ENCODE results near the gene CKAP5. TPM values are rescaled to one million over a fixed set of nuclear protein-coding genes. Genes with fewer than 3 reads are reported as not detected.
"Not testable (repeated sequence)": the region's sequence is repeated elsewhere in the genome, so short reads cannot be mapped to it uniquely, and the experiment has no call there.

The CKAP5 gene
- total and polyA plus RNA-seq, 4 experiments from 2014 or later = 3.6 to 51.4 (median 35.8) TPM

DNA sequence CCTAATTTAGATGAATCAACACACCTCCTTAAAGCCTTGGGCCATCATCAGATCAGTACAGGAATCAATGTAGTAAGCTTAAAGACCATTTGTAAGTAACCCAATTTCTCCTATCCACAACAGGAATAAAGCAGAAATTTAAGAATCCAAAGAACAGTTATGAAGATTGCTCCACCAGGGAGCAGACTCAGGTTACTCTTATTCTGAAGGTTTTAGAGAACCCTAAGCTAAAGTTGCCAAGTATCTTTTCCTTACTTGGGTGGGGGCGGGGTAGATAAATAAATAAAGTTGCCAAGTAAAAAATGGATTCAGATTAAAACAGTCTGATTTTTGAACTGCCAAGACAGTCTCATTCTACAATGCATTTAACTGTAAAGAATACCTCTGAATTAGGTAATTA lies 18.1 kb downstream of the CKAP5 start:
- H3K27ac ChIP-seq (ENCODE audit: low read depth, low read length) = no peak overlapping the region
- ChIA-PET CTCF (ENCODE audit: partially characterized antibody) (no interaction called here), POLR2A (ENCODE audit: partially characterized antibody) (interaction anchor here (2.2 kb wide), 1 partner anchor 18 kb away, joined by 20 read pairs; the partner anchor contains the start of gene CKAP5)
- H3K36me3 ChIP-seq (ENCODE audit: insufficient read depth, low read length) = no peaks in the 10 kb centered on the region
- intact Hi-C loops (cut with micrococcal nuclease) = no loop called here
- Mint-ChIP-seq H3K27ac (peak overlapping the region in 2 of 7 donors; percentile 2 to 29), H3K27me3 (no peaks in the 10 kb centered on the region), H3K36me3 (no peaks in the 10 kb centered on the region), H3K9me3 (no peaks in the 10 kb centered on the region), H3K4me3 (peak overlapping the region in 3 of 8 donors; percentile 3 to 85 (median 35)), H3K4me1 (peaks cover 16 to 38% (median 27%) of the 10 kb centered on the region in 4 donors)
- H3K27me3 ChIP-seq (ENCODE audit: insufficient read depth, low read length) = no peaks in the 10 kb centered on the region
- peaks cover 24% of the 10 kb centered on the region for H3K4me1 ChIP-seq (ENCODE audit: insufficient read depth, low read length)
- no peaks in the 10 kb centered on the region for H3K9me3 ChIP-seq (ENCODE audit: control insufficient read depth in 1 of 2, low read length in 2 of 2)
- DNase-seq = no peak
- H3K4me3 ChIP-seq (ENCODE audit: low read length in 2 of 2) = no peak overlapping the region

DNA sequence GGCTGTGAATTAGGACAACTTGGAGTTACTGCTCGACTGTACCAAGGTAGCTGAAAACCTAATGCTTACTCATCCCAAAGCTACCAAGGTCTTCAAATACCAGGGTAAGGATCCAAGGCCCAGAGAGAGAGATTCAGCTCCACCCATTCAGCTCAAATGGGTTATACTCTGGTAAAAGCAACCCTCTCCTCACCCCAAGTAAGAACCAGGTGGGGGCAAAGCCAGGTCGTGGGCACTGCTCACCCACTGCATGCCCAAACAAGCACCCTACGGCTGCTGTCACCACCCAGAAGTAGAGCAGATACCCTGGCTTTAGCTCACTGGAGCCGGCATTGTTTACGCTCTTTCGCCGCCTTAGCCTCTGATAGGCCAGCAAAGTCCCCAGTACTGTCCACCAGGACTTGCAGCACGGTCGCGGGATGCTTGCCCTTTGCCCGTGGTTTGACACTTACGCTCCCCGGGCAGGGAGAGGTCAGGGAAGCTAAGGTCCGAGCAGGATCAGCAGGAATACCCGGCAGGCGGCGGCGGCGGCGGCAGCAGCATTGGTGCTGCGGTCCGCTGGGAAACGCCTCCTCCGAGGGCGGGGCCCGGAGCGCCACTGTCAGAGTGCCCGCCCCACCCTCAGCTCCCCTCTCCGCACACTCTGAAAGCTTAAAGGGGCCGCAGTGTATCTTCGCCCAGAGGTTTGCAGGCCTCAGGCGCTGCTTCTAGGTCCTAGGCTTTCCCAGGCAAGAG lies 19.6 kb downstream of the CKAP5 start:
- H3K36me3 Mint-ChIP-seq = no peaks in the 10 kb centered on the region
- no peaks in the 10 kb centered on the region for H3K9me3 Mint-ChIP-seq
- Histone ChIP-seq H3K4me3 (ENCODE audit: low read length in 2 of 2) (peak overlapping the region in 1 of 2 donors; percentile 51), H3K9me3 (ENCODE audit: control insufficient read depth in 1 of 2, low read length in 2 of 2) (no peaks in the 10 kb centered on the region), H3K4me1 (ENCODE audit: insufficient read depth, low read length) (peaks cover 16% of the 10 kb centered on the region), H3K36me3 (ENCODE audit: insufficient read depth, low read length) (no peaks in the 10 kb centered on the region), H3K27ac (ENCODE audit: low read depth, low read length) (no peak overlapping the region), H3K27me3 (ENCODE audit: insufficient read depth, low read length) (no peaks in the 10 kb centered on the region)
- H3K27ac Mint-ChIP-seq = peak overlapping the region in 4 of 7 donors; percentile 17 to 76 (median 68)
- ChIA-PET CTCF (ENCODE audit: partially characterized antibody) (interaction anchor here (1.1 to 2.1 kb wide), 4 partner anchors 9 to 64 kb away, joined by 3 to 5 read pairs (median 4); no protein-coding TSS in a partner anchor), POLR2A (ENCODE audit: partially characterized antibody) (interaction anchor here (0.9 to 2.2 kb wide), 3 partner anchors 19 to 209 kb away, joined by 3 to 20 read pairs (median 4); partner anchors contain the start of genes ARHGAP1, ATG13, CKAP5 and HARBI1)
- intact Hi-C loops (cut with micrococcal nuclease) = loop anchor here (1.0 kb wide), 1 partner anchor 20 kb away; the partner anchor contains the start of gene CKAP5
- H3K4me3 Mint-ChIP-seq = peak overlapping the region; percentile 74 to 85 (median 81)
- H3K4me1 Mint-ChIP-seq = peaks cover 14 to 36% (median 22%) of the 10 kb centered on the region in 4 donors
- H3K27me3 Mint-ChIP-seq = no peaks in the 10 kb centered on the region
- peak; percentile 57 to 71 (median 61) for DNase-seq

DNA sequence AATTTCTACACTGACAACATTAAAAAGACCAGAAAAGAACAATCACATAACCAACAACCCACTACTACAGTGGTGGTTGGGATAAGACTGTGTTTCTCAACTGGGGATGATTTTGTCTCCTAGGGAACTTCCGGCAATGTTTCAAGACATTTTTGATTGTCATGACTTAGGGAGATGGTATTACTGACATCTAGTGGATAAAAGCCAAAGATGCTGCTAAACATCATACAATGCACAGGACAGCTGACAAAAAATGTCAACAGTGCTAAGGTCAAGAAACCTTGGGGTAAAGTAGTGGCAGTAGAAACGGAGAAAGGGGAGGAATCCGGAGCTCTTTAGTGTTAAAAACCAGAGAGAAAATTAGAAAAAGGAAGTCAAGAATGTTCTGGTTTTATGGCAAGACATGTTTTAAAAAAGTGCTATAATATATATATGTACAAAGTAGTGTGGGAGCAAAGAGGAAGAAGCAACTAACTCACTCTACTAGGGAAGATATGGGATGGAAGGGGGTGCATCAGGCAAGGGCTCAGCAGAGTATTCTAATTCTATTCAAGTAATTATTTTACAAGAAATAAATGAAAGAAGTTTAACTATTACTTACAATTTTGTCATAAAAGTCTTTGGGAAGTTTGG lies 37.2 kb downstream of the CKAP5 start:
- H3K4me3 ChIP-seq (ENCODE audit: low read length in 2 of 2) = no peak overlapping the region
- H3K4me1 ChIP-seq (ENCODE audit: insufficient read depth, low read length) = no peaks in the 10 kb centered on the region
- Mint-ChIP-seq H3K36me3 (peaks cover 26 to 36% of the 10 kb centered on the region in 2 donors), H3K9me3 (no peaks in the 10 kb centered on the region), H3K4me1 (peaks cover 0 to 6% (median 4%) of the 10 kb centered on the region in 4 donors), H3K27ac (peak overlapping the region in 1 of 7 donors; percentile 3), H3K27me3 (no peaks in the 10 kb centered on the region), H3K4me3 (no peak overlapping the region)
- CTCF ChIA-PET (ENCODE audit: partially characterized antibody) = interaction anchor here (1.7 to 2.1 kb wide), 3 partner anchors 11 to 24 kb away, joined by 3 to 11 read pairs (median 4); no protein-coding TSS in a partner anchor
- peak in 3 of 5 donors; percentile 6 to 12 (median 9) for DNase-seq
- POLR2A ChIA-PET (ENCODE audit: partially characterized antibody) = interaction anchor here (0.7 kb wide), 1 partner anchor 164 kb away, joined by 3 read pairs; no protein-coding TSS in a partner anchor
- H3K27me3 ChIP-seq (ENCODE audit: insufficient read depth, low read length) = no peaks in the 10 kb centered on the region
- H3K36me3 ChIP-seq (ENCODE audit: insufficient read depth, low read length) = peaks cover 11% of the 10 kb centered on the region
- H3K9me3 ChIP-seq (ENCODE audit: control insufficient read depth in 1 of 2, low read length in 2 of 2) = no peaks in the 10 kb centered on the region
- H3K27ac ChIP-seq (ENCODE audit: low read depth, low read length) = no peak overlapping the region
- intact Hi-C loops (cut with micrococcal nuclease) = no loop called here

DNA sequence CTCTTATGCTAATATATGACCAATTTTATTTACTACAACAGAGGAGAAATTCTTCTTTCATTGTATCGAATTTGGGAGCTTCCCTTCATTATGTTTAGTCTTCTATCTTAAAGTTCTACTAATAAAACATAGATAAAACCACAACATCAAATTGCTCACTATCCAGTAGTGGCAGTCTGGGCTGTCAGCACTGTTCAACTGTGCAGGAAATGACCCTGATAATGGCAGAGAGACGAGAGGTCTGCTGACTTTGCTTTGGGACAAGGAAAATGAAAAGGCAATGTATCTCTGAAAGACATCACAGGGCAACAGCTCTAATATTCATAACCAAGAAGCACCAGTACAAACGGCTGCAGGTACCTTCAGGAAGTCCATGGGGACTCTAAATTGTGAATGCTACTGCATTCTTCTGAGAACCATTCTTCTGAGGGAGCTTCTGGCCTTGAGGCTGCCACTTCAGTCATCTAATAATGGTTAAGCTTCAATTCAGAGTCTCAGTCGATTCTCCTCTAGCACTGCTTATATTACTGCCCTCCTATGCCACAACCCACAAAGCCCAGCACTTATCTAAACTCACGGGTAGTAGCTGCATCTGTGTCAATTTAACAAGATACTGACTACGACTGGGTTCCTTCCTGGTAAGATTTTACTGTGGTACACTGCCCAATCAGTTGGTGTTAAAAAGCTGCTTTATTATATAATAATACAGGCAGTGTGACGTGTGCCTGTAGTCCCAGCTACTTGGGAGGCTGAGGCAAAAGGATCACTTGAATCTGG lies 44.2 kb downstream of the CKAP5 start:
- Histone ChIP-seq H3K4me3 (ENCODE audit: low read length in 2 of 2) (no peak overlapping the region), H3K4me1 (ENCODE audit: insufficient read depth, low read length) (no peaks in the 10 kb centered on the region), H3K27ac (ENCODE audit: low read depth, low read length) (no peak overlapping the region), H3K36me3 (ENCODE audit: insufficient read depth, low read length) (peaks cover 19% of the 10 kb centered on the region), H3K9me3 (ENCODE audit: control insufficient read depth in 1 of 2, low read length in 2 of 2) (no peaks in the 10 kb centered on the region), H3K27me3 (ENCODE audit: insufficient read depth, low read length) (no peaks in the 10 kb centered on the region)
- Mint-ChIP-seq H3K36me3 (peaks cover 25 to 42% of the 10 kb centered on the region in 2 donors), H3K27me3 (no peaks in the 10 kb centered on the region), H3K27ac (peak overlapping the region in 3 of 7 donors; percentile 8 to 25 (median 22)), H3K9me3 (no peaks in the 10 kb centered on the region), H3K4me1 (peaks cover 0 to 1% (median 0%) of the 10 kb centered on the region in 4 donors), H3K4me3 (no peak overlapping the region)
- intact Hi-C loops (cut with micrococcal nuclease) = no loop called here
- POLR2A ChIA-PET (ENCODE audit: partially characterized antibody) = no interaction called here
- DNase-seq = no peak
- CTCF ChIA-PET (ENCODE audit: partially characterized antibody) = no interaction called here

DNA sequence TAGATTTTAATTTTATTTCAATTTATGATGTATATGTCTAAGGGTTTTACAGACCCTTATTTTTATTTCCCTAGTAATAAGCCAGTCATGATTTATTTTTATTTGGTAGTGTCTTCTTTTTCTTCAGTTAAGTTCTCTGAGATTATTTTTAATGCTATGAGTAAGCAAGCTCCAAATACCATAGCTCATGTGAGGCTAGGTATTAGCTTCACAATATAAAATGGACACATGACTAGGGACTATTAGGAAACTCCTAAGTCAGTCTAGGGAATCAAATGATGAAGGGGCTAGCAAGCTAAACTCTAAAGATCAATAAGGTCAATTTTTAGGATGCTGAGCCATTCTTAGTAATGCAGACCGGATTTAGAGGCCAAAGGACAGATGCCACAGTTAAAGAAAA lies 45.9 kb downstream of the CKAP5 start:
- Histone ChIP-seq H3K27ac (ENCODE audit: low read depth, low read length) (no peak overlapping the region), H3K4me1 (ENCODE audit: insufficient read depth, low read length) (no peaks in the 10 kb centered on the region), H3K9me3 (ENCODE audit: control insufficient read depth in 1 of 2, low read length in 2 of 2) (no peaks in the 10 kb centered on the region), H3K27me3 (ENCODE audit: insufficient read depth, low read length) (no peaks in the 10 kb centered on the region), H3K36me3 (ENCODE audit: insufficient read depth, low read length) (peaks cover 26% of the 10 kb centered on the region), H3K4me3 (ENCODE audit: low read length in 2 of 2) (no peak overlapping the region)
- peaks cover 30 to 44% of the 10 kb centered on the region in 2 donors for H3K36me3 Mint-ChIP-seq
- ChIA-PET CTCF (ENCODE audit: partially characterized antibody) (no interaction called here), POLR2A (ENCODE audit: partially characterized antibody) (no interaction called here)
- no peaks in the 10 kb centered on the region for H3K27me3 Mint-ChIP-seq
- H3K4me1 Mint-ChIP-seq = peaks cover 0 to 3% (median 0%) of the 10 kb centered on the region in 4 donors
- no peak overlapping the region for H3K4me3 Mint-ChIP-seq
- DNase-seq = no peak
- no peak overlapping the region for H3K27ac Mint-ChIP-seq
- intact Hi-C loops (cut with micrococcal nuclease) = no loop called here
- no peaks in the 10 kb centered on the region for H3K9me3 Mint-ChIP-seq

DNA sequence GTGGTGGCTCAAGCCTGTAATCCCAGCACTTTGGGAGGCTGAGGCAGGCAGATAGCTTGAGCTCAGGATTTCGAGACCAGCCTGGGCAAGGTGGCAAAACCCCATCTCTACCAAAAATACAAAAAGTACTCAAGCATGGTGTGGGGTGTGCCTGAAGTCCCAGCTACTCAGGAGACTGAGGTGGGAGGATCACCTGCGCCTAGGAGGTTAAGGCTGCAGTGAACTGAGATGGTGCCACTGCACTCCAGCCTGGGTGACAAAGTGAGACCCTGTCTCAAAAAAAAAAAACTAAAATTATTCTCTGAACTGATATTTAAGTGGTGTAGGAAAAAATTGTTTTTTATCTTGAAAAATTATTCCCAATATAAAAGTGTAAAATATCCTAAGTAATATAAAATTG lies 46.4 kb downstream of the CKAP5 start:
- CTCF ChIA-PET (ENCODE audit: partially characterized antibody); H3K9me3 ChIP-seq (ENCODE audit: control insufficient read depth in 1 of 2, low read length in 2 of 2); intact Hi-C loops (cut with micrococcal nuclease); H3K27ac ChIP-seq (ENCODE audit: low read depth, low read length); DNase-seq; H3K4me3 ChIP-seq (ENCODE audit: low read length in 2 of 2); H3K4me3 Mint-ChIP-seq; H3K9me3 Mint-ChIP-seq; H3K4me1 Mint-ChIP-seq; H3K27me3 ChIP-seq (ENCODE audit: insufficient read depth, low read length); H3K27ac Mint-ChIP-seq; H3K27me3 Mint-ChIP-seq; H3K4me1 ChIP-seq (ENCODE audit: insufficient read depth, low read length); POLR2A ChIA-PET (ENCODE audit: partially characterized antibody): not testable (repeated sequence)
- H3K36me3 Mint-ChIP-seq = peaks cover 35 to 46% of the 10 kb centered on the region in 2 donors
- H3K36me3 ChIP-seq (ENCODE audit: insufficient read depth, low read length) = peaks cover 26% of the 10 kb centered on the region

DNA sequence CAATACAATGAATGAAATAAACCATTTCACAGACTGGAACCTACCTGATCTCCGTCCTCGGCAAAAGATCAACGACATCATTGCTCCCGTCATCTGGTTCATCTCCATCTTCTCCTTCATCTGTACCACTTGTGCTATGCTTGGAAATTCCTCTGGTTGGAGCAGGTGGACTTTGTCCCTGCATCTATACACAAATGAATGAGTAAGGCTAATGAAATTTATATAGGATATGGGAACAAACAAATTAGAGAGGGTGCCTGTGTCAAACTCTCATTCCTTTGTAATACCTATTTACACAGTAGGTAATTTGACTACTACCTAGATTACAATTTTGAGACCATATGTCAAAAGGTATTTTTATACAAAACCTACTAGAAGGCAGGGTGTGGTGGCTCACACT lies 67.7 kb downstream of the CKAP5 start:
- POLR2A ChIA-PET (ENCODE audit: partially characterized antibody) = no interaction called here
- CTCF ChIA-PET (ENCODE audit: partially characterized antibody) = no interaction called here
- no peaks in the 10 kb centered on the region for H3K9me3 ChIP-seq (ENCODE audit: control insufficient read depth in 1 of 2, low read length in 2 of 2)
- peaks cover 24% of the 10 kb centered on the region for H3K36me3 ChIP-seq (ENCODE audit: insufficient read depth, low read length)
- no peaks in the 10 kb centered on the region for H3K27me3 ChIP-seq (ENCODE audit: insufficient read depth, low read length)
- Mint-ChIP-seq H3K27ac (no peak overlapping the region), H3K4me1 (no peaks in the 10 kb centered on the region), H3K9me3 (peaks cover 0 to 2% (median 0%) of the 10 kb centered on the region in 8 donors), H3K27me3 (no peaks in the 10 kb centered on the region), H3K36me3 (peaks cover 51 to 82% of the 10 kb centered on the region in 2 donors), H3K4me3 (no peak overlapping the region)
- H3K4me3 ChIP-seq (ENCODE audit: low read length in 2 of 2) = no peak overlapping the region
- no peak overlapping the region for H3K27ac ChIP-seq (ENCODE audit: low read depth, low read length)
- no peaks in the 10 kb centered on the region for H3K4me1 ChIP-seq (ENCODE audit: insufficient read depth, low read length)
- intact Hi-C loops (cut with micrococcal nuclease) = no loop called here
- DNase-seq = no peak
